ENCODE data around the gene GOLGA6L7.
"Not testable (repeated sequence)": the region's sequence is repeated elsewhere in the genome, so short reads cannot be mapped to it uniquely, and the experiment has no call there.

The GOLGA6L7 gene, protein sequence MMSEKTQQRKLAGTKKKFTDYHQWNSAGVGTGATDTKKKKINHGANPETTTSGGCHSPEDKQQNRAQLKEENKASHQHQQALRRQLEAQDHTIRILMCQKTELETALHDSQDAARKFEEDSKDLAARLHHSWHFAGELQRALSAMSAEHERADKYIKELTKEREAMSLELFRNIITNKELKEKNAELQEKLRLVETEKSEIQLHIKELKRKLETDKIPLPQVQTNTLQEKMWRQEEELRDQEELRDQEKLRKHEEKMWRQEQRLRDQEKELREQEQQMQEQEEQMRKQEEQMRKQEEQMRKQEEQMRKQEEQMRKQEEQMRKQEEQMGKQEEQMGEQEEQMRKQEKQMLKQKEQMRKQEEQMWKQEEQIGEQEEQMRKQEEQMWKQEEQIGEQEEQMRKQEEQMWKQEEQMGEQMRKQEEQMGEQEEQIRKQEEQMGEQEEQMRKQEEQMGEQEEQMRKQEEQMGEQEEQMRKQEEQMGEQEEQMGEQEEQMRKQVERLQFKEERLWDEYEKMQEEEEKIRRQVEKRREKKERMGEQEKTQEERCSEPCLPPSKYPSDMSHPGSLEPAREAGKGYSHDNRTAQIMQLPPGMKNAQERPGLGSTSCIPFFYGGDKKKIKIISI

DNA sequence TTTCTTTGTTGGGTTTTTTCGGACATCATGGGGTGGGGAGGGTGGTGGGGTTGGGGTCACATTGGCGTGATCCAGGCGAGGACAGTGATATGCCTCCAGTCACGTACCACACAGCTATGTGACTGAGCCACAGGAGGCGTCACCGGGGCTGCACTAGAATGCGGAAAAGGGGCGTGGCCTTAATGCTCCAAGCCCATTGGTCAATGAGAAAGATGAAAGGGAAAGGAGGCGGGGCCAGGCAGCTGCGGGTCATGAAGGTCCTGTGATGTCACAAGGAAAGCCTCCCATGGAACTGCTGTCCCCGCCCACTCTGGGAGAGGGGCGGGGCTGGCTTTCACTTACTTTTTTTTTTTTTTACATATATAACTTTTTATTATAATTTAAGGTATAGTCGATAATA is at the start of gene GOLGA6L7:
Gene GOLGA6L7, minus strand, starts transcription at position 124 of the 400 bp plus-strand sequence. Its CDS starts 95 bp downstream, at position 29.
- DNase-seq, result not testable (repeated sequence)

DNA sequence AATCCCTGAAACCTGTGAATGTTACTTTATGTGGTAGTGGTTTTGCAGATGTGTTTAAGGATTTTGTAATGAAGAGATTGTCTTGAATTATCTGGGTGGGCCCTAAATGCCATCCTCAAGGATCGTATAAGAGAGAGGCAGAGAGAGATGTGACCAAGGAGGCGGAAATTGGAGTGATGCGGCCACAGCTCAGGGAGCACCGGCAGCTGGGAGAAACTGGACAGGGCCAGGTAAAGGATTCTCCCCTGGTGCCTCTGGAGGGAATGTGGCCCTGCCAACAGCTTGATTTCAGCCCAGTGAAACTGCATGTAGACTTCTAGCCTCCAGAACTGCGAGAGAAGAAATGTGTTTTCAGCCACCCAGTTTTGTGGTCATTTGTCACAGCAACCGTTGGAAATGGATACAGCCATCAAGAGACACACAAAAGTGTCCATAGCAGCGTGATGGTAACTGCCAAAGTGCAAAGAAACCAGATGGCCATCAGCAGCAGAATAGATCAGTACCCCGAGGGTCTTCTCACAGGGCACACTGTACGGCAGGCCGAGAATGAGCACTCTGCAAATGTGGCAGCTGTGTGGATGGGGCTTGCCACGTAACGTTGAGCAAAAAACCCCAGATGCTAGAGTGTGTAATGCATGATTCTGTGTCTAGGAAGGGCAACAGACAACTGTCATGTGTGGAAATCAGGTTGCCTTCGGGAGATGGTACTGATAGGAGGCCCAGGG is 49.6 kb upstream of the GOLGA6L7 start:
- DNase-seq, result no peak

GRCh38 chr15:28896951-28897350 is 48.5 kb upstream of the GOLGA6L7 start:
- DNase-seq, result no peak

DNA sequence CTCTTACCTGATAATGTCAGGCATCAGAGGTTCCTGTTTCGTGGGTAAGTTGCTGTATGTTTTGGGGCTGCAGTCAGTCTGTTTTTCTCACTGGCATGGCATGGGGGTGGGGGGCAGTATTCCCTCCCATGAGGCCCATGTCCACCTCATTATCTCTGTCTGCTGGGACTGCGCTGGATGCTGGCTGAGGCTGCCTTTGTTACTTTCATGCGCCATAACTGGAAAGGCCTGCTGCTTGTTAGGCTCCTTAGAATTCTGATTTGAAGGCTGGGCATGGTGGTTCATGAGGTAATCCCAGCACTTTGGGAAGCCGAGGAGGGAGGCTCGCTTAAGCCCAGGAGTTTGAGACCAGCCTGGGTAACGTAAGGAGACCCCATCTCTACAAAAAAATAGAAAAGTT is 47.1 kb upstream of the GOLGA6L7 start:
- DNase-seq, result no peak

DNA sequence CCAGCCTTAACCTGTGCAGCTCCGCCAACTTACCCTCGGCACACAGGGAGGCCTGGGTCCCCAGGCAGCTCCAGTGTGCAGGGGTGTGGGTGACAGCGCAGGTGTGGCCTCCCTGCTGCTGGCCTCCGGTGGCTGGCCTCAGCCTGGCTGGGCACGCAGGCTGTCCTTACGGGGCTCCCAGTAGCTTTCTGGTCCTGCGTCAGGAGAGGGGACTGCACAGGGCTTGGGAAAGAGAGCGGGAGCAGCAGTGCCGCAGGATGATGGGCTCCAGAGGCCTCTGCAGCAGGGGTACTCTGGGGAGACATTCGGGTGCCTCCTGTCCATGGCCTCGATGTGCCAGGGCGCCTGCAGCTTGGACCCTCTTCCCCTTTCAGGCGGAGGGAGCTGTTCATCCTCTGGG is 46.7 kb upstream of the GOLGA6L7 start:
- no peak for DNase-seq

- no peak for DNase-seq
Measured at GRCh38 chr15:28894631-28895030, 46.2 kb upstream of the GOLGA6L7 start.

DNA sequence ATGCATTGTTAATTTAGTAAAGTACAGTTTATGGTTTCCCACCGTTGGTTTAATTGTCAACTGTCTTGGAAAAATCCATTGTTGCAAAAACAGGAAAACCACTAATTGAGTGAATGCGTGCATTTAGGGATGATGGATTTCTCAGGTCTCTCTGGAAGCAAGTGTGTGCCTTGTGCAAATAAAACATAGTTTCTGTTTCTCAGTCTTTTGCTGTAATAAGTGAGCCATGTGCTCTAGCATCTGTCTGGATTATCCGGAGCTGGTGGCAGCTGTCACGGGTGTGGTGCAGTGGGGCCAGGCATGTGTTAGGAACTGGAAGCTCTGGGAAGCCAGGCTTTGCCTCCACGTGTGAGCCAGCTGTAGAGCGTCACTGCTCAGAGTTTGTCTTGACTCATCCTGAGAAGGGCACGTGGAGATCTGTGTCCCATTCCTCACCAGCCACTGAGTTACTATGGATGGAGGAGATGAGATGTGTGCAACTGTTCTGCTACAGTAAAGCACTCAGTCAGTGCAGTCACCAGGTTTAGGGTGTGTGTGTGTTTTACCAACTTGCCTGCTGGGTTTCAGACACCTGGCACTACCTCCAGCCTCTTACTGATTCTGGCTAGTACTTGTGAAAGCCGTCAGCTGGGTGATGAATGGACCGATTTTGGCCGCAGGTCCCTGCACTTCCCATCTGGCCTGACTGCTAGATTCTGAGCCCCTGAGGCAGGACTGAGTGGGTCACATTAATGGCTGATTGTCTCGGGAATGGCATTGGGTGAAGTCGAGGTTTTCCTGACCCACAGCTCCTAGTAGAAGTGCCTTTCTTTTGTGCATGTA is 44.6 kb upstream of the GOLGA6L7 start:
- DNase-seq, result no peak

DNA sequence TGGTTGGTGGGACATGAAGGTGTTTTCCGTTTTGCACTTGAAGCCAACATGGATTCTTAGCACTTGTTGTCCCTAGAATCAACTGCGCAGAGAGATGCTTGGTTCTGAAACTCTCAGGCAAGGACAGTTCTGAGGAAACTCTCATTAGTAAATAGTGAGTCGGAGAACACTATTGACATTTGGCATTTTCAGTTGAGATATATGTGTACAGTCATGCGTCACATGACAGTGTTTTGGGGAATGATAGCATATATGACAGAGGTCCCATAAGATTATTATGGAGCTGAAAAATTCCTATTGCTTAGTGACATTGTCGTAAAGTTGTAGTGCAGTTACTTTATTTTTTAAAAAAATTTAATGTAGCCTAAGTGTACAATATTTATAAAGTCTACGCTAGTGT is 43.1 kb upstream of the GOLGA6L7 start:
- no peak for DNase-seq

GRCh38 chr15:28890711-28891495 is 42.5 kb upstream of the GOLGA6L7 start:
- no peak for DNase-seq

- DNase-seq, result not testable (repeated sequence)
Measured at GRCh38 chr15:28890291-28890690, 41.8 kb upstream of the GOLGA6L7 start.

GRCh38 chr15:28889871-28890270 is 41.4 kb upstream of the GOLGA6L7 start:
- DNase-seq, result not testable (repeated sequence)

DNA sequence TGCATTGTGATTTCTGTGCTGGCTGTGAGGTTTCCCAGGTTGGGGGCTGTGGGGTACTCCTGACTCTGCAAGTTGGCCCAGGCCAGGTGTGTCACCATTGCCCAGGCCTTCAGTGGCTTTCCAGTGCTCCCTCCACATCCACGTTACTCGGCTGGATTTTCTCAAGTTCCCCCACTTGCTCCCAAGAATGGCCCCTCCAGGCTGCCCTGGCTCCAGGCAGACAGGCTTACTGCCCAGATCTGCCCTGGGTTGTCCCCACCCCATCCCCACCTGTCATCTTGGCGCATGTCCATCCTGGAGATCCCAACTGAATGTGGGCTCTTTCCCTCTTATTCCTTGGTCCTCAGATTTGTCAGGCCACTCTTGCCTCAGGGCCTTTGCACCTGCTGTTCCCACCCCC is 40.9 kb upstream of the GOLGA6L7 start:
- no peak for DNase-seq

DNA sequence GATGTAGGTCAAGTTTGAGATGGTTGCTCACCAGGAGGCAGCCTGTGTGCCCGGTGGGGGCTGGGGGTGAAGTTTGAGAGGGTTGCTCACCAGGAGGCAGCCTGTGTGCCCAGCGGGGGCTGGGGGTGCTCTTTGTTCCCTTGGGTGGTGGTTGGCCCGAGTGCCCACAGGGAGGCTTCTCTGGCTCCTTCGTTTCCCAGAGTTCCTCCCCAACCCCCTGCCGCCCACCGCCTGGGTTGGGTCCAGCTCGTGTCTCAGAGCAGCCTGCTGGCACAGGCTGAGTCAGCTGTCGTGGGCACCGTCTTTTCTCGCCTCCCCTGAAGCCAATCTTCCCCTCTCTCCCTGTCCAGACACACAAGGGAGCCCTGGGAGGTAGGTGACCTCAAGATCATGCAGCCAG is 40.5 kb upstream of the GOLGA6L7 start:
- DNase-seq, result no peak

- DNase-seq, result no peak
Measured at GRCh38 chr15:28888302-28888894, 40.0 kb upstream of the GOLGA6L7 start.

DNA sequence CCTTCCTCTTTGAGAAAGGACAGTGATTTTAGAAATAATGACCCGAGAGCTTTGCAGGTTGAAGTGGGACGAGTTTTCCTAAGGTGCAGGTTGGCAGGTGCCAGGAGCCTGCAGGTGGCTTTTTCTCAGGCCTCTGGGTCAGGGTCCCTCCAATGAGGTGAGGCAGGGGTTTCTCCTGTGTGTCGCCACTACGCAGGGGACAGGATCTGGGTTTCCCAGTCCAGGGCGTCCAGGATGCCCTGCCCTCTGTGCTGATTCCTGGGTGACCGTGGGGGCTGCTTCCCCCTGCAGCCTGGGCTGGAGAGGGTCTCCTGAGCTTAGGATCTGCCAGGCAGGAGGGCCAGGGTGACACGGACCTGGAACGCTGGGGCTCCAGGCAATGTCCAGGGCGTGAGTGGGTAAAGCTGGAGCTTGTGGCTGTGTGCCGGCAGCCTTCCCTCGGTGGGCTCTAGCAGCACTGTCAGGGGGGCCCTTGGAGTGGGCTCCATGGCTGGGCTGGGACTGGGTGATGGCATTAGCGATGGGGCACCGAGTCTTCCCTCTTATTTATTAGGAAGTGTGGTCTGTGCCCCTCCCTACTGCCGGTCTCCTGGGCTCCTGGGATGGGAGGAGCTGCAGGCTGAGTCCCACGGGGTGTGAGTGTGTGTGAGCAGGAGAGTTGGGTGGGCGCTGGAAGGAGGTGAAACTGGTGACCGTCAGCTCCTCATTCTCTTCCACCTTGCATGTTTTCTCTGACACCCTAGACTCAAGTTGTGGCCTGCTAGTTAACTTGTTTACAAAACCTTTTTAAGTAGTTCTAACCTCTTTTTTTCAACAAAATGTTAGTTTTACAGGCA is 39.1 kb upstream of the GOLGA6L7 start:
- DNase-seq, result no peak

GRCh38 chr15:28886431-28887338 is 38.2 kb upstream of the GOLGA6L7 start:
- DNase-seq, result no peak

- peak; percentile 15 for DNase-seq
Measured at GRCh38 chr15:28885630-28886430, 37.4 kb upstream of the GOLGA6L7 start, which contains the start of gene APBA2. Gene APBA2, plus strand, starts transcription at chr15:28885974. Its CDS starts 167,911 bp downstream, at chr15:29053885.

DNA sequence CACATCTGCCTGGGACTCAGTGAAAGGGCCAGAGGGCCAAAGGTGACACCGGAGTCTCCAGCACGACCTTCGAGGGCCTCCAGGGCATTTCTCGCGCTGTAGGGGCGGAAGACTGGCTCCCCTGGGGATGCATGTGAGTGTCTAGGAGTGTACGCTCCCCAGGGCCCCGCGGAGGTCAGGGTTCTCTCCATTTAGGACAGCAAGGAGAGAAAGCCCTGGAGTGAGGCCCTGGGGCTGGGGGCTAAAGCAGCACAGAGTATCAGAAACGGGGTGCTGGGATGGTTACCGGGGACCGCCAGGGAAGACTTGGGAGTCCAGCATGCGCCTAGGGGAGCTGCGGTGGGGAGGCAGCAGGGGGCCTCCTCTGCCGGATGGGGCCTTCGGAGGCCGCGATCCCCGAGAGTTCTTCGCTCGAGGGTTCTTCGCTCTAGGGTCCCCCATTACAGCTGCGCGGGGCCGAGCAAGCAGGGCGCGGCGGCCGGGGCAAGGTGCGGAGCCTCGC is 36.7 kb upstream of the GOLGA6L7 start:
- DNase-seq, result no peak
